PC-3 (cell line): ENCODE results near the gene PAM16. TPM values are rescaled to one million over a fixed set of nuclear protein-coding genes. Genes with fewer than 3 reads are reported as not detected.
"Not testable (repeated sequence)": the region's sequence is repeated elsewhere in the genome, so short reads cannot be mapped to it uniquely, and the experiment has no call there.

Experiments
- ATAC-seq: fragments of 200-7000 bp; cut with Tn5 transposase; 2 replicates; pipeline ENCODE4 v1.9.1; 2020; ENCODE audit warnings: mild to moderate bottlenecking, moderate library complexity
- BruUV-seq: library from RNA; stranded (reverse); fragments of 400-500 nt; replicated peaks from 2 replicates; lab custom pipeline; 2021; lab: Mats Ljungman, UMichigan
- CTCF ChIA-PET: fragments of 300-600 bp; sonication (Branson Sonifier 250); formaldehyde crosslinking; loops from one replicate; lab custom pipeline; 2022; ENCODE audit warnings: antibody characterized with exemption; lab: Charles Lee
- POLR2A ChIA-PET: fragments of 300-600 bp; sonication (Branson Sonifier 250); formaldehyde crosslinking; loops from one replicate; lab custom pipeline; 2022; ENCODE audit warnings: antibody characterized with exemption; ENCODE audit not compliant: unreplicated experiment; lab: Charles Lee
- DNase-seq: peaks from one replicate; pipeline ENCODE4 v3.0.0-alpha.2; 2015
- H2AFZ ChIP-seq: fragments of 300-600 bp; sonication (generic); 2 replicates; pipeline ENCODE4 v1.6.0; 2016; ENCODE audit warnings: antibody characterized with exemption, low read length
- H3F3A ChIP-seq: fragments of 300-600 bp; sonication (generic); one replicate; pipeline ENCODE4 v1.6.0; 2017; ENCODE audit warnings: antibody characterized with exemption, low read length, control low read depth, mild to moderate bottlenecking; ENCODE audit not compliant: unreplicated experiment
- H3K27ac ChIP-seq: fragments of 300-600 bp; sonication (generic); 2 replicates; pipeline ENCODE4 v1.5.1; 2016; ENCODE audit warnings: mild to moderate bottlenecking, low read length
- H3K27me3 ChIP-seq: fragments of 300-600 bp; sonication (generic); 2 replicates; pipeline ENCODE4 v1.6.1; 2016; ENCODE audit warnings: low read length, mixed read lengths
- H3K36me3 ChIP-seq: fragments of 300-600 bp; sonication (generic); 2 replicates; pipeline ENCODE4 v1.6.1; 2016; ENCODE audit warnings: low read depth, mixed run types, low read length, mixed read lengths
- H3K4me1 ChIP-seq: fragments of 300-600 bp; sonication (generic); 2 replicates; pipeline ENCODE4 v1.5.1; 2016; ENCODE audit warnings: low read length; ENCODE audit not compliant: insufficient read depth
- H3K4me2 ChIP-seq: fragments of 300-600 bp; sonication (generic); 2 replicates; pipeline ENCODE4 v1.6.0; 2016; ENCODE audit warnings: low read length
- H3K4me3 ChIP-seq: fragments of 300-600 bp; sonication (generic); 2 replicates; pipeline ENCODE4 v1.5.1; 2016; ENCODE audit warnings: mild to moderate bottlenecking, low read length, mixed read lengths
- H3K79me2 ChIP-seq: fragments of 300-600 bp; sonication (generic); 2 replicates; pipeline ENCODE4 v1.6.1; 2017; ENCODE audit warnings: low read length, mixed read lengths
- H3K9ac ChIP-seq: fragments of 300-600 bp; sonication (generic); 2 replicates; pipeline ENCODE4 v1.6.0; 2016; ENCODE audit warnings: mild to moderate bottlenecking, low read length
- H3K9me2 ChIP-seq: fragments of 300-600 bp; sonication (generic); replicated peaks from 2 replicates; pipeline ENCODE4 v1.6.1; 2016; ENCODE audit warnings: mixed run types, low read length, mixed read lengths
- H3K9me3 ChIP-seq: fragments of 300-600 bp; sonication (generic); 2 replicates; pipeline ENCODE4 v1.6.1; 2016; ENCODE audit warnings: low read length, mixed read lengths
- H4K20me1 ChIP-seq: fragments of 300-600 bp; sonication (generic); 2 replicates; pipeline ENCODE4 v1.6.1; 2016; ENCODE audit warnings: low read length, mixed read lengths
- EZH2 ChIP-seq: fragments of 300-600 bp; sonication (generic); IDR thresholded peaks from one replicate; pipeline ENCODE4 v1.6.1; 2017; ENCODE audit warnings: antibody characterized with exemption, mild to moderate bottlenecking, low read length; ENCODE audit not compliant: unreplicated experiment
- EZH2phosphoT487 ChIP-seq: fragments of 300-600 bp; sonication (generic); IDR thresholded peaks from 2 replicates; pipeline ENCODE4 v1.6.1; 2018; ENCODE audit warnings: mild to moderate bottlenecking, antibody characterized with exemption, low read length, borderline replicate concordance
- intact Hi-C: fragments of 100-400 bp; cut with micrococcal nuclease; formaldehyde crosslinking; loops from 2 replicates; pipeline ENCODE4 v1.9.0; 2023
- total RNA-seq: library from RNA; depleted of rRNA; stranded (reverse); fragments of >200 nt; gene quantifications from 2 replicates; pipeline ENCODE4 v1.2.3, GENCODE V29; 2014
- TF ChIP-seq, protein P1 (sequence below): fragments of 300-600 bp; sonication (generic); conservative IDR thresholded peaks from 2 replicates; pipeline ENCODE4 v1.5.1; 2017; ENCODE audit warnings: antibody characterized with exemption, low read depth, mild to moderate bottlenecking, low read length

Gene PAM16
- total RNA-seq, 1 experiment from 2014 or later: 95.5 TPM

DNA sequence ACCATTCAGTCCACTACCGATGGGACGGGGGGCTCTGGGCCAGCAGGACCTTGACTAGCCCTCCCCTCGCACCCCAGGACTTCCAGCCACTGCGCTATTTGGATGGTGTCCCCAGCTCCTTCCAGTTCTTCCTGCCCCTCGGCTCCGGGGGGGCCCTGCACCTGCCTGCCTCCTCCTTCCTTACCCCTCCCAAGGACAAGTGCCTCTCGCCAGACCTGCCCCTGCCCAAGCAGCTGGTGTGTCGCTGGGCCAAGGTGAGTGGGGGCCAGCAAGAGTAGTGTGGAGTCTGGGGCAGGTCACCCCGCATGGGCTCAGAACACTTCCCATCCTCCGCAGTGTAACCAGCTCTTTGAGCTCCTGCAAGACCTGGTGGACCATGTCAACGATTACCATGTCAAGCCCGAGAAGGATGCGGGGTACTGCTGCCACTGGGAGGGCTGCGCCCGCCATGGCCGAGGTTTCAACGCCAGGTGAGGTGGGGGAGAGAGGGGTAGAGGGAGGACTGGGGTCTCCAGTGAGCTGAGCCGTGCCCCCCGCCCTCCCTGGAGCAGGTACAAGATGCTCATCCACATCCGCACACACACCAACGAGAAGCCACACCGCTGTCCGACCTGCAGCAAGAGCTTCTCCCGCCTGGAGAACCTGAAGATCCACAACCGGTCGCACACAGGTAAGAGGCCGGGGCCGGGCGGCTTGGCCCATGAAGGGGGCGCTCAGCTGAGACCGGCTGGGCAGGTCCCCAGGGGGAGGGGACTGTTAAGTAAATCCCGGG, 16.2 kb downstream of the PAM16 start:
- Histone ChIP-seq H3K9me3 (no peaks in the 10 kb centered on the region), H3F3A (no peaks in the 10 kb centered on the region), H3K79me2 (no peaks in the 10 kb centered on the region), H3K4me3 (no peak overlapping the region), H3K9ac (no peak overlapping the region), H3K9me2 (no peaks in the 10 kb centered on the region), H3K27me3 (no peaks in the 10 kb centered on the region), H2AFZ (no peak overlapping the region), H3K36me3 (no peaks in the 10 kb centered on the region), H3K4me2 (no peak overlapping the region), H4K20me1 (no peaks in the 10 kb centered on the region), H3K27ac (no peak overlapping the region), H3K4me1 (no peaks in the 10 kb centered on the region)
- TF ChIP-seq EZH2phosphoT487 (no peak), EZH2 (no peak)
- TF ChIP-seq, protein P1, sequence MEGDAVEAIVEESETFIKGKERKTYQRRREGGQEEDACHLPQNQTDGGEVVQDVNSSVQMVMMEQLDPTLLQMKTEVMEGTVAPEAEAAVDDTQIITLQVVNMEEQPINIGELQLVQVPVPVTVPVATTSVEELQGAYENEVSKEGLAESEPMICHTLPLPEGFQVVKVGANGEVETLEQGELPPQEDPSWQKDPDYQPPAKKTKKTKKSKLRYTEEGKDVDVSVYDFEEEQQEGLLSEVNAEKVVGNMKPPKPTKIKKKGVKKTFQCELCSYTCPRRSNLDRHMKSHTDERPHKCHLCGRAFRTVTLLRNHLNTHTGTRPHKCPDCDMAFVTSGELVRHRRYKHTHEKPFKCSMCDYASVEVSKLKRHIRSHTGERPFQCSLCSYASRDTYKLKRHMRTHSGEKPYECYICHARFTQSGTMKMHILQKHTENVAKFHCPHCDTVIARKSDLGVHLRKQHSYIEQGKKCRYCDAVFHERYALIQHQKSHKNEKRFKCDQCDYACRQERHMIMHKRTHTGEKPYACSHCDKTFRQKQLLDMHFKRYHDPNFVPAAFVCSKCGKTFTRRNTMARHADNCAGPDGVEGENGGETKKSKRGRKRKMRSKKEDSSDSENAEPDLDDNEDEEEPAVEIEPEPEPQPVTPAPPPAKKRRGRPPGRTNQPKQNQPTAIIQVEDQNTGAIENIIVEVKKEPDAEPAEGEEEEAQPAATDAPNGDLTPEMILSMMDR: no peak
- no peak for ATAC-seq
- no TSS peak for BruUV-seq
- intact Hi-C loops: no loop called here
- POLR2A ChIA-PET: no interaction called here
- CTCF ChIA-PET: no interaction called here
- no peak for DNase-seq

DNA sequence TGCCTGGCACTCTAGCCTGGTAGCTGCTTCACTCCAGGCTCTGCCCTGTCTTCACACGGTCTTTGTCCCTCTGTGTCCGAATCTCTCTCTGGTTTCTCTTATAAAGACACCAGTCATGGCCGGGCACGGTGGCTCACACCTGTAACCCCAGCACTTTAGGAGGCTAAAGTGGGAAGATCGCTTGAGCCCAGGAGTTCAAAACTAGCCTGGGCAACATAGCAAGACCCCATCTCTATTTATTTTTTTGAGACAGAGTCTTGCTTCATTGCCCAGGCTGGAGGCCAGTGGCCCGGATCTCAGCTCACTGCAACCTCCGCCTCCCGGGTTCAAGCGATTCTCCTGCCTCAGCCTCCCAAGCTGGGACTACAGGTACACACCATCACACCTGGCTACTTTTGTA, 17.4 kb downstream of the PAM16 start:
- H4K20me1 ChIP-seq, H3K9me2 ChIP-seq, H2AFZ ChIP-seq, CTCF ChIA-PET, H3K27ac ChIP-seq, POLR2A ChIA-PET, H3K9ac ChIP-seq, H3F3A ChIP-seq, H3K4me3 ChIP-seq, H3K4me2 ChIP-seq, BruUV-seq, intact Hi-C loops, H3K79me2 ChIP-seq, H3K9me3 ChIP-seq, ATAC-seq, DNase-seq, H3K27me3 ChIP-seq, H3K36me3 ChIP-seq, H3K4me1 ChIP-seq: not testable (repeated sequence)

DNA sequence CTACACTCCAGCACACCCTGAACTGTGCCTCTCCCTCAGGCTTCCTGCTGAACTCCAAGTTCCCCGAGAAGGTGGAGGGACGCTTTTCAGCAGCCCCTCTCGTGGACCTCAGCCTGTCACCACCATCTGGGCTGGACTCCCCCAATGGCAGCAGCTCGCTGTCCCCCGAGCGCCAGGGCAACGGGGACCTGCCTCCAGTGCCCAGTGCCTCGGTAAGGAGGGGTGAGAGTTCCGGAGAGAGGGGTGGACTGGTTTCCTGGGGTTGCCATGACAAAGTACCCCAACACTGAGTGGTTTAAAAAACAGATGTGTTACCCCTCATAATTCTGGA, 17.8 kb downstream of the PAM16 start:
- Histone ChIP-seq H3K79me2 (no peaks in the 10 kb centered on the region), H3K4me1 (no peaks in the 10 kb centered on the region), H3K9ac (no peak overlapping the region), H3K27ac (no peak overlapping the region), H3F3A (no peaks in the 10 kb centered on the region), H4K20me1 (no peaks in the 10 kb centered on the region), H3K9me2 (no peaks in the 10 kb centered on the region), H3K36me3 (no peaks in the 10 kb centered on the region), H3K4me2 (no peak overlapping the region), H3K4me3 (no peak overlapping the region), H2AFZ (no peak overlapping the region), H3K27me3 (no peaks in the 10 kb centered on the region), H3K9me3 (no peaks in the 10 kb centered on the region)
- DNase-seq (no peak), ATAC-seq (no peak)
- no peak for TF ChIP-seq EZH2phosphoT487
- TF ChIP-seq, protein P1: no peak
- no peak for TF ChIP-seq EZH2
- BruUV-seq: no TSS peak
- POLR2A ChIA-PET: interaction anchor here (0.5 kb wide), 1 partner anchor 79 kb away, joined by 3 read pairs; no protein-coding TSS in a partner anchor
- intact Hi-C loops: no loop called here
- CTCF ChIA-PET: no interaction called here
